Posterior vena cava (tissue), 2 donors: ENCODE results near the gene XXYLT1. TPM values are rescaled to one million over a fixed set of nuclear protein-coding genes. Genes with fewer than 3 reads are reported as not detected.

ENCODE experiments used
- DNase-seq: peaks from one replicate; pipeline ENCODE4 v3.0.0-alpha.2; 2020; ENCODE audit warnings: low spot score
- intact Hi-C, 2 donors: fragments of 100-400 bp; cut with DNase I; formaldehyde crosslinking; loops; one replicate each; pipeline versions ENCODE4 v1.14.1 to v1.14.2; 2022 to 2023
- total RNA-seq, 2 donors: library from RNA; stranded (reverse); fragmentation: NEBNext Ultra II Directional; extraction: Animal tissue kit (Norgen Biotek cat#: 25700); gene quantifications; one replicate each; pipeline ENCODE4 v1.2.1, GENCODE V29; 2021
- donor health status: DM: yes; HTN: yes; CAD: no.
- donor health status: DM: yes; HTN: yes; CAD: no.

Gene XXYLT1
- total RNA-seq, 2 donors from 2014 or later = 11.3 to 15.7 TPM

- intact Hi-C loops = no loop called here
- peak; percentile 69 for DNase-seq
Measured at GRCh38 chr3:195082811-195083210, 188.1 kb downstream of the XXYLT1 start.

- peak; percentile 59 for DNase-seq
Measured at GRCh38 chr3:195081242-195081963, 189.6 kb downstream of the XXYLT1 start.

DNA sequence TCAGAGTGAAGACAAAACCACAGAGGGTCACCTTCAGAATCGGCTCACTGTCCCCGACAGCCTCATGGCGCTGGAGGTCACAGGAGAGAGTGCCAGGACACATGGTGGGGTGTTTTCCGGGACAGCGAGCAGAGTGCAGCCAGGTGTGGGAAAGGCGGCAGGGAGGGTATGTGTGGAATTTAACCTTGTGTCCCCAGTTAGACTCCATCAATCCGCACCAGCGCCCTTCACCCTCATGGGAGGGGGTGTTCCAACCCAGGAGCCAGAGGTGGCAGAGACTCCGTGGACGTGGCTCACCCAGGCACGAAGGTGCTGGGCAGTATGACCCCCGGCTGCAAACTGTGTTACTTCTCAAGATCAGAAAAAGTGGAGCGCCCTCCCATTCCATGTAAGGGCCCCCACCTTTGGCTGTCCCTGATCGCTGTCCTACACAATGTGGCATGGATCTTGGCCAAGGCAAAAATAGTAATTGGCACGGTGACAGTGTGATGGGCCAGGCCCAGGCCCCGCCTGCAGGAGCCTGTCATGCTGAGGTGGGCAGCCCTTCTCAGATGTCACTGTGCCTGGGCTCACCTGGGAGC, 190.3 kb downstream of the XXYLT1 start:
- intact Hi-C loops = no loop called here
- no peak for DNase-seq

More at GRCh38 chr3:195081242-195081963, 189.6 kb downstream of the XXYLT1 start:
- intact Hi-C loops = no loop called here

GRCh38 chr3:195080125-195080524, 190.8 kb downstream of the XXYLT1 start:
- DNase-seq = peak; percentile 81
- intact Hi-C loops = no loop called here

DNA sequence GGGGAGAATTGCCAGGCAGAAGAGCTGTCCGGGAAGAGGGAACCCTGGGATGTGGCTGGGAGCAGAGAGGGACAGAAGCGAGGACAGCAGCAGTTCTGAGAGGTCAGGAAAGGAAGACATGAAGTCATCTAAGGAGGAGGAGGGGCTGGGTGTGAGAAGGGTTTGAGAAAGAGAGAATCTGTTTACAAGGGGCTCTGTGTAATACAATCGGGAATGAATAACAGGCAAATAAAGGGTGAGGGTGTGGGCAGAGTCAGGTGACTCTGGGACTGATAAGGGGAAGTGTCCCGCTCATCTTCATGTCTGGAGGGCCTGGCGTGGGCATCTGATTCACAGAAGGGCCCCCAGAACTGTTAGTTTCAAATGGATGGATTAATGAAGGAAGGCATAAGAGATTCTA, 191.3 kb downstream of the XXYLT1 start:
- intact Hi-C loops = no loop called here
- DNase-seq = peak; percentile 26

GRCh38 chr3:195078891-195079440, 192.0 kb downstream of the XXYLT1 start:
- peak; percentile 62 for DNase-seq
- intact Hi-C loops = no loop called here

DNA sequence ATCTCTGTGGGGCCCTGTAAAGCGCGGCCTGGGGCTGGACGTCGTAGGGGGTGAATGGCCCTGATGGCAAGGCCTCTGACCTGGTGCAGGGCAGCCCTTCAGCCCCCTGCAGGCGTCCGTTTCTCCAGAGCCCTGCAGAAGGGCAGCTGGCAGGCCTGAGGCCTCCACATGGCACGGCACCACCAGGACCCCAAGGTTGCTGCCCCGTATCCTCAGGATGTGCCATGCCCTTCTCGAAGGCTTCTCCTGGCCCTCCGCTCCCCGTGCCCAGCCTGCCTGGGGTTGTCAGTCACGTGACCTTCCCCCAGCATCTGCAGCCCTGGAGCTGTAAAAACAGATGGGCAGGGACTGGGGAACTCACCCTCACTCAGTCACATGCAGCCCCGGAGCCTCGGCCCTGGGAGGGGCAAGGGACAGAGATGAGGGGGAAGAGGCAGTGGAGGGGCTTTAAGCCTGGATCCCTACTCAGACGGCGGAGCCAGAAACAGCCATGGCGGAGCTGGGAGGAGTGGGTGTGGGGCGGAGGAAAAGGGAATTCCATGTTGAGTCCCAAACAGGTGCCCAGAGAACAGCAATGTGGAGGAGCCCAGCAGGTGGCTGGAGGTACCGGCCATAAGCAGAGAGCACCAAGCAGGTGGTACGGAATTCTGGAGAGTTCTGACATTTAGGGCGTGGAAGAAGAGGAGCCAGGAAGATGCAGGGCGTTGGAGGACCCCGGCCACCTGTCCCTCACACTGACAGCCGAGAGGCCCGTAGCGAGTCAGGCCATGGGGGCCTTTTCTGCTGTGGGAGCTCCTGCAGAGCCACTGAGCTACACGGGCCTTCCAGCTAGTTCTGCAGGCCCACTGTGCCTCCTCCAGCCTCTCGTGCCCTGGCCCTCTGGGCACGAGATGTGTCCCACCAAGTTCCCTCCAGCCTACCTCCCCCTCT, 193.1 kb downstream of the XXYLT1 start:
- intact Hi-C loops = no loop called here
- DNase-seq = peak; percentile 76

- intact Hi-C loops = no loop called here
- DNase-seq = peak; percentile 50
Measured at GRCh38 chr3:195076981-195077610, 193.9 kb downstream of the XXYLT1 start.

DNA sequence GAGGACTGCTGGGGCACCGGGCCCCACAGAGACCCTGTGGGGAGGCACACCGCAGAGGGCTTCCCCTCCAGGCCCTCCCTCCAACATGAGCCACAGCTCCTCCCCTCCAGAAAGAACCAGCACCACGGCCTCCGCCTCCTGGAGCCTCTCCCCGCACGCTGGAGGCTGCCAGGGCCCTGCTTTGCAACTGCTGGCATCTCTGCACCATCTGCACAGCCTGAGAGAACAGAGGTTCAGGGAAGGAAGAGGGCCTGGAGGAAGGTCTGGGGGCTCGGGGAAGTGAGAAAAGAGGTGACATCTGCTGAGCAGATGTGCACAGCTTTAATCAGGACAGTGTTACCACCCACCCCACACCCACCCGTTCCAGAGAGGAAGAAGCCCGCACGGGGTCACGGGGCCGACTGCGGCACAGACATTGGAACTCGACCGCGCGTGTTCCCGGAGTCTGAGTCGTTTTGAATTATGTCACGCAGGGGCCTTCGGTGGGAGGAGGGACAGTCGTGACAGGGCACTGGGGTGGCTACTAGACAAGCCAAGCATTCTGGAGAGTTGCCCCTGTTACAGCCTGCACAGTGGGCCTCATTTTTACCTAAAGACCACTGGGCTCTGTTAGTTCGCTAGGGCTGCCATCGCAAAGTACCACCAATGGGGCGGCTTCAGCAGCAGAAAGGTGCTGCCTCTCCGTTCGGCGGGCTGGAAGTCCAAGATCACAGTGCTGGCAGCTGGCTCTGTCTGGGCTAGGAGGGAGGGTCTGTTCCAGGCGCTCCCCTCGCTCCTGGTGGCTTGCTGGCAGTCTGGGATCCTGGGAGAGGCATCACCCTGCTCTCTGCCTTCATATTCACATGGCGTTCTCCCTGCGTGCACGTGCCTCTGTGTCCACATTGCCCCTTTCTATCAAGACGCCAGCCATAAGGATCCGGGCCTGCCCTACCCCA, 194.8 kb downstream of the XXYLT1 start:
- DNase-seq = peak; percentile 68
- intact Hi-C loops = no loop called here

- intact Hi-C loops = no loop called here
- peak; percentile 72 for DNase-seq
Measured at GRCh38 chr3:195075199-195075940, 195.6 kb downstream of the XXYLT1 start.

- intact Hi-C loops = no loop called here
- peak; percentile 51 for DNase-seq
Measured at GRCh38 chr3:195073866-195074860, 196.8 kb downstream of the XXYLT1 start.

DNA sequence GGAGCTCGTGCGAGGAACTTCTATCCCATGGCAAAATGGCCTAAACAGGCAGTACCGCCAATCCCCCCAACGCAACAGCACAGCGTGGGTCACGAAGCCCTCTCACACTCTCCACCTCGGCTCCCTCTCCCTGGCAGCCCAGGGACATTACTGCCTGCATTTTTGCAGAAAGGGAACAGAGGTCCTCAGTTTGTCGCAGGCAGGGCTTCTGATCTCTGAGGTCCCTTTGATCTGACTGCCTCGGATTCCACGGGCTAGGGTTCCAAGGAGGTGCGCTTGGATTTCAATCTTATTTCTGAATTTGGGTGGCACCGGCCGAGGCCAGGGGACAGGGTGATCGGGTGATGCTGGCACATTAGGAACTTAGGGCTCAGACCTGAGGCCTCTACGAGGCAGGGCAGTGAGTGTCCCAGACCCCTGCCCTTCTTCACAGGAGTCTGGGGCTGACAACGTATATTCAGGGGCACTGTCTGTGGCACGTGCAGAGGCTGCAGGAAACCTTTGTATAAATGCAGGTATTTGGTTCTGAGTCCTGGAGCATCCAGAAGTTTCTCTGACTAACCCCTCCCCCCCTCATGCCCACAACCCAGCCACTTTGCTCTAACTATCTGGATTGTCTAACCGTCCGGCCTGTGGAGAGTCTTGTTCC, 197.9 kb downstream of the XXYLT1 start:
- intact Hi-C loops = no loop called here
- peak; percentile 47 for DNase-seq

DNA sequence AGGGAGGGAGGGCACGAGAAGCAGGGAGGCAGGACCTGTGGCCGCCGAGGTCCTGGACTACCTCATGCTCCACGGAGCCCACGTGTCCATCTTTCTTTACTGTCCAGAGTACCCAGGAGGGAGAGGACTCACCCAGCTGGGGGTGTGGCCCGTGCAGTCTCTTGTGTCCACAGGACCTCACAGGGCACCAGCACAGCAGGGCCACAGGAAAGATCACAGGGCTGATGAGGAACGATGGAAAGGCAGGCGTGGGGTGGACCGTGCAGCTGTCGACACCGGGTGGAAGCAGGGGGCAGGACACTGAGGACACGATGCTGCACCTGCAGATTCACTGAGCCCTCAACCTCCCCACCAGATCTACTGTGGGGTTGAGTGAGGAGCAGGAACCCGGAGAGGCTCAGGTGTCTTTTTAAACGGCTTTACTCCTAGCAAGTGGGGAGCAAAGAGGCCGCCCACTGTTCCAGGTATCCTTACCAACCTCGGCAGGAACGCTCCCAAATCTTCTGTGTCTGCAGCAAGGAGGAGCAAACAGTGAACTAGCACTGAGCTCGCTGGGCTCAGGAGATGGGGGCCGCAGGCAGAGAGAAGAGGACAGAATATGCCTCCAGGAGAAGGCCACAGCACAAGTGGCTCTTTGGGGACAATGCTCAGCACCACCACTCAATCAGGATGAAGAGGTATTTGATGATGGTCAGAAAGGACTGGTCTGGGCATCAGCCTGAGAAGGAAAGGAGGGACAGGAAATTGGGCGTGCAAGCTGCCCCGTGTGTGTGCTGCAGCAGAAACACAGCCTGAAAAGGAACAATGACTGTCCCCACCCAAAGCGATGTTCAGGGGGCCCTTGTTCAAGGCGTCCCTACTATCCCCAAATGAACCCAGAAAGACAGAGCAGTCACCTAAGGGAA, 198.8 kb downstream of the XXYLT1 start:
- DNase-seq = peak; percentile 70
- intact Hi-C loops = no loop called here

DNA sequence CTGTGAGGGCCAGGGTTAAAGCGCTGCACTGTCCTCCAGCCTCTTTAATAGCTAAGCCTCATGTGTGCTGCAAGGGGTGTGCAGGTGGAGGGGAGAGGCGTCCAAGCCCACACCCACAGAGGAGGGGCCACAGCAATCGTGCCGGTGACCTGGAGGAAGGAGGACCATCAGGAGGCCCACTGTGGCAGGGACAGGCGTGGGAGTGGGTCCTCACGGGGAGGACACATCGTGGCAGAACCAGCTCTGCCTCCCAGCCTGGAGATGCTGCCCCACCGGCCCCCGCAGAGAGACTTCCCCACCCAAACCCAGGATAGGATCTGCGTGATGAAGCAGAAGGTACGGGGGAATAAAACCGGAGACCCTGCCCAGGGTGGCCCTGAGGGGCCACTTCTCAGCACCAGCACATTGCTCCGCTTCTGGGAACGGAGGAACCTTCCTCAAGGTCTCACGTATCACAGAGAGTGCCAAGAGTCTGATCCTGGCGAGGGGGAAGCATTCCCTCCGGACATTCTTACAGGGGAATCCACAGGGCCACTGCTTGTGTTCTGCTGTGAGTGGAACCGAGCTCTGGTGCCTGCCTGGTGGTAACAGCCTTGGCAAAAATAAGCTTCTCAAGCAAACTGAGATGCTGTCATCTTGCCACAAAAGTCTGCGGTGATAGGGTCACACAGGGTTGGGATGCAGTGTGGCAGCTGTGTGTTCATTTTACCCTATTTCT, 199.8 kb downstream of the XXYLT1 start:
- intact Hi-C loops = no loop called here
- DNase-seq = peak; percentile 58
